Activated gamma-delta T cell treated with anti-CD3 and anti-CD28 coated beads, Interleukin-2, amount 50 U/mL, for 16 hours (primary cell): ENCODE results near the gene MGAT5.

ENCODE experiments used
- DNase-seq: peaks from one replicate; pipeline ENCODE4 v3.0.0-alpha.2; 2020; ENCODE audit warnings: low read depth

MGAT5 gene

DNA sequence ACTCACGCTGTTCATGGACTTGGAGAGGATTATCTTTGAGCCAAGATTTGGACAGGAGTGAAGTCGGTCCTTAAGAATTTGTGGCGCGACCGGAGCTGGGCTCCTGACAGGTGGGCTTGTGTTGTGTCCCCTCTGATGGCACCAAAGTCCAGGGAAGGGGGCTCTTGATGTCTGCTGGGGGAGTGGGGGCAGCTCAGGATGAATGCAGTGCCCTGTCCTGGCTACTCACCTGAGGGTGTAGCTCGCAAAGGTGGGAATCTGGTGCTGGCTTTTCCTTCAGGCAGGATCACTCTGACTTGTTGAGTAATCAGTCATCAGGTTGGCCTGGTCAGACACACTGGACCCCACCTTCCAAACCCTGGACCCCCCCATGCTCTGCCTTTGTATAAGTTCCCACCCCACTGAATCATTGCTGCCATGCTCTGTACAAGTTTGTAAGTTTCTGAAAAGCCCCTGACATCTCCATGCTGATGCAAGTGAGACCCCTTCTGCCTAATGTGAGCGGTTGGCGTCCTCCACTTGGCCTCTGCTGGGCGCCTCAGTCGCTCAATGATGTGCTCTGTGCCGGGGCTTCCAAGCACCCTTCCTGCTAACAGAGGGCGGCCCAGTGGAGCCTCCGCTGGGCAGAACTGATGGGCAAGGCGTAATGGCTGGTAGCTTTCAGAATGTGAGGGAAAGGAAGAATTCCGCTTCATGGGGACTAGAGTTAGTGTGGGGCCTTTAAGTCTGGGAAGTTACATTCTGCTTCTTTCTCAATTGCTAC, 196.1 kb downstream of the MGAT5 start:
- no peak for DNase-seq

DNA sequence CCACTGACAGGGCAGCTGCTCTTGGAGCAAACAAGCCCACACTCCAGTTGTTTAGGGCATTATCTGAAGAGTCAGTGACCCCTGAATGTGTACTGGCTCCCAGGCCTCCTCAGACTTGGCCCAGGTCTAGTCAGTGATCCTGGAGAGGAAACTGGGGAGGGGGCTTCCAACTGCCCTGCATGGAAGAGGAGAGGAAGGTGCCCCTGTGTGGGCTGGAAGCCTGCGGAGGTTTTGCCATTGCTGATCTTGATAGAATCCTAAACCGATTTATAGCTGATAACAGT, 197.4 kb downstream of the MGAT5 start:
- no peak for DNase-seq

DNA sequence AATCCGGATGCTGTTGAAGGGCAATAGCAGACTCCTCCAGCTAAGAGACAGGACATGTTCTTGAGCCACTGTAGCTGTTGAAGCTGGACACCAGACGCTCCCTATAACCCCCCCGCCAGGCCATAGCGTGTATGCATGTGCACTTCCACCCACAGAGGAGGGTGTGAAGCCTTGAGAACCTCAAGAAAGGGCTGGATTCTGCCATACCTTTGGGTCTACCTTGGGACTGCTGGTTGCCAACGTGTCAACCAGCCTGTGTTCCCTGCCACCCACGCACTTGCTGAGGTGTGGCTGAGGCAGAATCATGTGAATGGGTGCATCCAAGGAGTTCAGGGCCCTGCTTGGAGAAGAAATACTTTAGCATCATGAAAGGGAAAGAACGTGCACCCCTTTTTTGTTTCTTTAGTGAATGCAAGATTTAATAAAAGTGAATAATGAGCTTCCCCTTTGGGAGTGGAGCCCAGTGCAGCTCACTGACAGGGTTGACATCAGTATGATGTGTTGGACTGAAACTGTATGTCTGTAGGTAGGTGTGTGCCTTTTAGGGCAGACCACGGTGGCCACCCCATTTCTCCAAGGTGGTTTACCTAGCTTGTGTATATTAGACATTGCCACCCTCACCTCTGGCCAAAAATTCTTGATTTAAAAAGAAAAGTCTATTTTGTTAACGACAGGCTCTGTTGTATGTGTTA, 198.3 kb downstream of the MGAT5 start:
- DNase-seq, result no peak

DNA sequence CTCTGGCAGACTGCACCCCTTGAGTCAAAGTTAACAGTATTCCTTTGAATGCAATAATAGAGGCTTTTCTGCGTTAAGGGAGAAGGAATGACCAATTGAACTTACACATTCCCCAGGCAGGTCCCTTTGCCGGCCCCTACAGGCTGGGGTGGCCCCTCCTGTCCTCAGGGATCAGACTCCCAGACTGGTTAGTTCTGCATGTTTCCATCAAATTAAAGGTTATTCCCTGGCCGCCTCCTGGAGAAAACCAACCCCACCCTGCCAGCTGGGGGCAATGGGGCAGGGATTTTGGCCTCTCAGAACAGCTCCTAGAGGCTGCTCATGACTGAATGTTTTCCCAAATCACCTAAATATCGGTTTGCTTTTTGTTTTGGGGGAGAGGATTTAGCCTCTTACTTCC, 199.6 kb downstream of the MGAT5 start:
- DNase-seq, result no peak

DNA sequence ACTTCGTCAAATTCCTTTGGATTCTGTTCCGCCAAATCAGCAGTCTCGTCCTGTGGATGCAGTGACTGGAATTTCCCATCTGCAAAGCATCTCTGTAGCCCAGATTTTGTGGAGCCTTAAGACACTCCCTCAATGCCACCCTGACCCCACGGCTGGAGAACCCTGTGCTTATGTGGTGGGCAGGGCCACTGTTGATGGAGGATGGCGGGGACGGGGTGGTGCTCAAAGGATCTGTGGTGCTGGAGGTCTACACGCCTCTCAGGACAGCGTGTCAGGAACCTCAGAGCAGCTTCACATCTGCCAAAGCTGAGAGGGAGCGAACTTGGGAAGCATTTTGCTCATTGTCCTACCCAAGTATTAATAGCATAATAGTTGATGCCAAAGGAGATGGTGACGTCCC, 200.1 kb downstream of the MGAT5 start:
- DNase-seq, result no peak

DNA sequence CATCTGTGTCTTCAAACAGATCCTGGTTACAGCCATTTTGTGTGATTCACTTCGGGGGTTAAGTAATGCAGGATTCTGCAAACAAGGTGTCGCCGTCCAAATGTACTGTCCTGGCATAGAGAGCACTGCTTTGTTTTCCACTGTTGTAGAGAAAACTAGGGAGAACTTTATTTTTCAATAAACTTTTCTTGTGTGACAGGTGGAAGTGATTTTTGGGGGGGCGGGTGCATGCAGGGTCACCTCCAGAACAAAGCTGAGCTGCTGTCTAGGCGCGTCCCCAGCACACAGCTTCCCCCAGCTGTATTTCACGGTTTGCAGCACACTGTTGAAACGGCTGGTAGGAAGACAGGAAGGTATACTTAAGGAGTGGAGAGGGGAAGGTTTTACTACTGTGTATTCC, 200.6 kb downstream of the MGAT5 start:
- no peak for DNase-seq

DNA sequence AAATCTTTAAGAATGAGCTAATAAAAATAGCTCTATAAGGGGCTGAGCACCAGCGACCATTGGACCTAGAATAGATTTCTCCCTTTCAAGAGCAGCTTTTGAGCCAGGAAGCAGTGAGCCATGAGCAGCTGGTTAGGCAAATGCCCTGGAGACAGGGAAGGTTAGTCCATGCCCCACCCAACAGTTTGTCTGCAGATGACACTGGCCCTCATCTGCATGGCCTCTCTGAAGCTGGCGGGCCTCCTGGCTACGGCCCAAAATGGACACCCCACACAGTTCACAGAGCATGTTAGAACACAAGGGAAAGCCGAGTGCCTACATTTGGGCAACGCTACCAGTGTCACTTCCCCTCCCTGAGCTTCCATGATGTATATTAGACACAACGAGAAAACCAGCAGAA, 201.1 kb downstream of the MGAT5 start:
- DNase-seq, result no peak

DNA sequence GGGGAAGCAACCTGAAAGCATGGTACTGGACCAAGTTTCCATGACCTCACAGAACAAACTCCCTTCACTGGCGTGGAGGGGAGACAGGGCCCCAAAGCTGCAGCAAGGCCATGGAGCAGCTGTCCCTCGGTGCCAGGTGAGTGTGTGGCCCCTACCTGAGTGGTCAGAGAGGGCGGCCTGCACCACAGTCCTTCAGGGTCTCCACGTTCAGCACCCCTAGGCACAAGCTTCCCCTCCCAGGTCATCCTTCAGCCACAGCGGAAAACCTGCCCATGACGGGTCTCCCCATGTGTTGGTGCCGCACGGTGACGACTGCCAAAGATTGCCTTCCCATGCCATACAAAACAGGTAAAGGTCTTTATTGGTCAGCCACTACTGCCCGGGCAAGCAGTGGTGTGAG, 201.6 kb downstream of the MGAT5 start:
- no peak for DNase-seq

DNA sequence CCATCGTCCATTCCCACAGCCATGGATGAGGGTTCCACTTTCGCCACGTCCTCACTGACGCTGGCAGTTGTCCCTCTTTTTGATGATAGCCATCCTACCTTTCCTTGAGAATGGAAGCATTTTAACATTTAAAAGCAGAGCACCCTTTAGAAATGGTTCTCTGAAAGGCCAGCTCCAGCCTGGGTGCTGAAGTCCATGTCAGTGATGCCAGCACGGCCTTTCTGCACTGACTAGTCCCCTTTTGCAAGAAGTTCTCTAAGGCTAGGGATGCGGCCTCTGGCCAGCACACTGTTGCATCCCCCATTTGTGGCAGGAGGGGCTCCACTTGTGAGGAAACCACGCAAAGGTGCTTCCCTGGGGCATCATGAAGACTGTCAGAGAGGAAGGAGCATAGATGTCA, 203.5 kb downstream of the MGAT5 start:
- DNase-seq, result no peak

DNA sequence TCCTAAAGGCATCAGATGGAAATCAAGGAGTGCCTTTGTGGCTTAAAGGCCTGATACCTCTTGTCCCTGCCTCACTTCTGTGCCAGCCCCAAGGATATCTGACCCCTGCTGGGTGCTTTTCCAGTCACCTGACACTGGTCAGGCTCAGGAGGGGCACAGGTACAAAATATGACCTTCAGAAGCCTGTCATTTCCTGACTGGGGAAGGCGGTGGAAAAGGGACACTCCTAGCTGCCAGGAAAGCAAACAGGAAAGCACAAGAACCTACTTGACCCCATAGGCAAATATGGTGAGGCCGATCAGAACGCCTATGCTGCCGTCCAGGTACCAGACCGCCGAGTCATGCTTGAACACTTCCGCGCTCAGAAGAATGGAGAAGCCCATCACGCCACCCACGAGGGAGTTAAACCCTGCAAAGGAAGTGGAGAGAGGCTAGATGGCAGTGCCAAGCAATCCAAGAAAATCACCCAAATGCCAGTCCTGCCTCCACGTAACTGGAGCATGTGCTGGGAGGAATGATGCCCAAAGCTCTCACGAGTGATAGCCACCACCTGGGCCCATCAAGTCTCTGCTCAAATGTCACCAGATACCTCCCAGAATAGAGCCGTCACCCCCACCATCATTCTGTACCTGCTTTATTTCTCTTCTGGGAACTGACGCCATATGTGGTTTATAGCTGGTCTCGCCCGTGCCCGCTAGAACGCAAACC, 204.0 kb downstream of the MGAT5 start:
- DNase-seq, result no peak

DNA sequence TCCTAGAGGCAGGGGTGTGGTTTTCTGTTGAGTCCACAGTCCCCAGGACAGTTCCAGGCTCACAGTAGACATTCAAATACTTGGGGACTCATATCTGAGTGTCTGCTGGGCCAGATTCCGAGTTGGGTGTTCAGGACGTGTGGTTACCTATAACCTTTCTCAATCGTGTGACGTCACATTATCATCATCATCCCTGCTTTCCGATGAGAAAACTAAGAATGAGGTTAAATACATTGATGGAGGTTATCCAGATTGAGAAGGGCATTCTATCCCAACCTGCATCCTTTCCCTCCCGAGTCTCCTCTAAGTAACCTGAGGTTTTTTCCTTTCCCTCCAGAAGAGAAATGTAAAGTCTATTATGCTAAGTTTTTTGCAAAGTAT, 204.6 kb downstream of the MGAT5 start:
- DNase-seq, result no peak

DNA sequence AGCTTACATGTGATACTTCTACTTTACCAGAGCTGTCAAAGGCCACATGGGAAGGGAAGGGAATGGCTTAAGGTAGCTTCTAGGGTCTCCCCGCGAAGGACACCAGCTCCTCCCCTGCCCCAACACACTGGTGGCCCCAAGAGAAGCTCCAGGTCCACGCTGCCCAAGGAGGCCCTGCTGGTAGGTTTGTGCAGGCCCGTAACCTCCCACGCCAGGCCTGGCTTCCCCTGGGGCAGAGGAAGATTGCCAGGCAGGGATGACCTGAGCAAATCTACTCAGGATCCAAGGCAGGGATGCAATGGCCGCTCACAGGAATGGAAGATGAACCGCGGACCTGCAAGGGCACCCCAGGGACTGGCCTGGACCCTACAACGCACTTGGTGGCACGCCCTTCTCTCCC, 205.1 kb downstream of the MGAT5 start:
- DNase-seq, result no peak

DNA sequence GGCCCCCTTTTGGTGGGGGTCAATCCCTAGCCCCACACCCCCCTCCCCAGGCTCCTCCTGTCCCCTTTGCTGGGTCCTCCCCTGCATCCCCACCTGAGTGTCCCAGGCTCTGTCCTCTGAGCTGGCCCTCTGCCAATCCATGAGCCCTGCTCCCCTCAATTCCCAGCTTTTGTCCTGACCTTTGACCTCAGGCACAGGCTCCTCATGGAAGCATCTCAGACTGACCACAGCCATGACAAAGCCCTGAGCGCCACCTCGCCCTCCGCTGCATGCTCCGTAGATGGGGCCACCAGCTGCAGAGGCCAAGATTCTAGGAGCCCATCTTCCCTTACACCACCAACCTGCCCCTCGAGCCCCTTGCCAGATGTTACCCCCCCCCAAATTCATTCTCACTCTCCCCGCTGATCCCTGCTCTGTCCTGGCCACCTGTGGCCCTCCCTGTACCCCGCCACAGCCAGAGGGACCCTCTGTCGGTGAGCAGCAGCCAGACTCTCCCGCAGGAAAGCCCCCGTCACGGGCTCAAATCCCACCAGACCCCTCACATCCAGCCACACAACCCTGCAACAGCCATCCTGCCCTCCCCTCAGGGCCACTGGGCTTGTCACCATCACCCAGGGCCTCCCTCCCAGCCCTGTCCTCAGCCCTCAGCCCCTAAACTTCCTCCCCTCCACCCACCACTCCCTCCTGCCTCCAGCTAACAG, 206.0 kb downstream of the MGAT5 start:
- DNase-seq, result no peak

DNA sequence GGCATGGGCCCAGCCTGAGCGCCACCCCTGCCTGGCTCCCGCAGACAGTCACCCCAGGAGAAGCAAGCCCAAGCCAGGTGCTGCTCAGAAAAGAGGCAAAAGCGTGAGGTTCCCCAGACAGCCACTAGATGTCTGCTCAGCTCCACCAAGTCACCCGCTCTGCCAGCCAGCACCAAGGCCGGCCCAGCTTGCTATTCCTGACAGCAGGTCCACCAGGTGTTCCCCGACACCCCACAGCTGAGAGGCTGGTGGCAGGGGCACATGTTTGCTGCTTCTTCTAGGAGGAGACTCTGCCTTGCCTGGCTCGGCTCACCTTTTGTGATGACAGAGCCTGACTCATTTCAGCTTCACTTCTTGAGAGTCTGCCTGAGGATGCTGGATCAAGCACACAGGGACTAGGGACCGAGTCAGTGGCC, 206.7 kb downstream of the MGAT5 start:
- DNase-seq, result no peak

DNA sequence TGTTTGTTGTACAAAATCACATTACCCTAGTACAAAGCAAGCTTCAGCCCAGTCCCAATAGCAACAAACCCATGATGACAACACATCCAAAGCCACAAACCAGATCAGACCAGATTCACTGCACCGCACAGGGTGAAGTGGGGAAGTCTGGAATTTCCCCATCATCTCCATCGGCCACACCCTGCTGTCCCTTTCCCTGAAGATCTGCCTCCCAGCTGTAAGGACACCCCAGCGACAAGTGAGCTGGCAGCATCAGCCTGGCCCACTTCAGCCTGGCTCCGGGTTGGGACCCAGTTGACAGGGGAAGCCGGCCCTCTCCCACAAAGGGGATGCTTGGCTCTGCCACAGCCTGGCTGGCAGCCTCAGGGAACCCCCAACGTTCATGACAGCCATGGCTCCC, 207.6 kb downstream of the MGAT5 start:
- no peak for DNase-seq

DNA sequence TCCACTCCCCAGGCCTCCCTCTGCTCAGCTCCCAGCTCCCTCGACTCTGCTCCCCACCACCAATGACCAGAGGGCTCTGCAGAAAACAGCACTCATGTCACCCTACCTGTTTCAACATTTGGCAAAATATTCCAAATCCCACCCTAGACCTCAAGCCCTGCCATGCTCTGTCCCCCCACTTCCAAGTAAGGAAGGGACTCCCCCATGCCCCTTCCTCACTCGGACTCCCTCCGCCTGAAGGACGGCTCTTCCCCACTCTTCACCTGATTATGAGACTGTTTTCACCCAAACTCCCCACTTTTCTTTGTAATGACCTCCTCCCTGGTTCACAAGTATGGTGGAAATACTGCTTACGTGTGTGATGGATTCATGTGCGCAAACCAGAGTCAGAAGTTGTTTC, 208.4 kb downstream of the MGAT5 start:
- DNase-seq, result no peak

DNA sequence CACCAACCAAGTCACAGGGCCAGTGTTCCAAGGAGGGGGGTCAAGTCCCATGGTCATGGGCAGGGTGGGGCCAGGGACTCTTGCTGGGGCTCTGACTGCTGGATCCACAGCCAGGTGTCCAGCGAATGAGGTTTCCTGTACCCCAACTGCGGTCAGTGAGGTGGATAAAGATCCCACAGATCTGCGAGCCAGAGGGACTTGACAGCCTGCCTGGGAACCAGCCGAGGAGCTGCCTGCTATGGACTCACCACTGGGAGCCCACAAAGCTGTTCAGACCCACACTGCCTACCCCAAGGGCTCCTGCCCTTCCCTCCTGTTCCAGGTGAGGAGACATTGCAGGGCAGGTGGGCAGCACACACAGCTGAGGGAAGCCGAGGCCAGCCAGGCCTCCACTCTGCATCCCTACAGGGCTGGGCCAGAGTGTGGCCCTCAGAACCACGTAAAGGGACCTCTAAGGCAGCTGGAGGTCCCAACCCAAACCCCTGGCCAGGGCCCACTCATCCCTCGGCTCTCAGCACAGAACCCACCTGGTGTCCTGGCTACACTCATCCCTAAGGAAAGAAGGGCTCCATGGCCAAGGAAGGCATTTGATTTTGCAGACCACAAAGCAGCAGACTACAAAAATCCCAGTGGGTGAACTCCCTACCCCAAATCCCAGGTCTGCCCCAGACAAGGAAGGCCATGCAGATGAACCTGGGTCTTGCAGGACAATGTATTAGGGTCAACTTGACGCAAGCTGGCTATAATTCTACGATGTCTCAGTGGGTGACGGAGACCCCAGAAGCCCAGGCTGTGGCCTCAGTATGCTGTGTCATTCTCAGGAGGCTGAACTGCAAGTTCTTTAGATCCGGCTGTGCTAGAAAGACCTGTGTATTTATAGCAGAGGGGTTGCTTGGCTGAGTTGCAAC, 209.2 kb downstream of the MGAT5 start:
- DNase-seq, result no peak

DNA sequence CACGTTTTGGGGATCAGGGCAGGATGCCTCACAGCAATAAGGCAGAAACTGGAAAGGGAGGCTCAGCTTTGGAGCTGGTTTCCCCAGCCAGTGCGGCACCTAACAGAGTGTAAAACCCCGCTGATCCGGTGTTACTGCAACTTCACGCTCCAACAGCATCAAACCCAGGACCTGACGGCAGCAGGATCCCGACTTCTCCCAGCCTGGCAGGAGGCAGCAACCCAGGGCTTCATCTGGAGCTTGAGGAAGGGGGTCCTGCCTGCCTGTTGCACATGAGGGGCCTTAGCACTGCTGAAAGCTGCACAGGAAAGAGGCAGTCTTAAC, 209.8 kb downstream of the MGAT5 start:
- no peak for DNase-seq

DNA sequence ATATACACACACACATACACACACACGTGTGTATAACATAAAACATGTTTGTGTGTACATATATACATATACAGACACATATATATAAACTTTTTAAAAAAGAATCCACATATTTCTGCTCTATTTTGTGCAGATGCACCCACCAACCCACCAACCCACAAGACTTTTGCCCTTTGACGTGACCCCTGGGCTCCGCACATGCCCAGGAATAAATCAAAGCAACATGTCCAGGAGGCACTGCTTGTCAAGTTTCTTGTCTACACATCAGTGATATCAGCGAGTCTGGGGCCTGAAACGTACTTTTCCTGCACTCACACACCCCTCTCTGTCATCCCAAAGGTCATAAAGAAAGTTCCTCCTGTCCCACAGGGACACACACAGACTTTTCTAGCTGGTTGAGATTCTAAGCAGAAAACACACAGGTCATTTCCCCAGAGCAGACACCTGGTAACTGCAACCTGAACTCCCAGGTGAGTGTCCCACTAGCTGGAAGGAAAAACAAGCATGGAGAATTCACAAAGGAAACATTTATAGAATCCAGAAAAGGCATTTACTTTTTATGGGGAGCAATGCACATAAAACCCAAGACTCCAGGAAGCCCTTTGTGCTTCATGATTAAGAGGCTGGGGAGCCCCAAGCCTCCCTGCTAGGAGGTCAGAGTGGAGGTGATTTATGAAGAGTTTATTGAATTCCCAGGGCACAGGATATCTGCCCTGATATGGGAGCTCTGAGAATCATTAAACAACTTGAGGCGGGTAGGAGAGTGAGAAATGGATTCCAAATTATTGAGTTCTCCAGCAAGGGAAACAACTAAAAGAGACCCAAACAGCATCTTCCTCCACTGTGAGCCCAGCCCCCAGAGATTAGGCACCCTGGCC, 211.6 kb downstream of the MGAT5 start:
- no peak for DNase-seq

DNA sequence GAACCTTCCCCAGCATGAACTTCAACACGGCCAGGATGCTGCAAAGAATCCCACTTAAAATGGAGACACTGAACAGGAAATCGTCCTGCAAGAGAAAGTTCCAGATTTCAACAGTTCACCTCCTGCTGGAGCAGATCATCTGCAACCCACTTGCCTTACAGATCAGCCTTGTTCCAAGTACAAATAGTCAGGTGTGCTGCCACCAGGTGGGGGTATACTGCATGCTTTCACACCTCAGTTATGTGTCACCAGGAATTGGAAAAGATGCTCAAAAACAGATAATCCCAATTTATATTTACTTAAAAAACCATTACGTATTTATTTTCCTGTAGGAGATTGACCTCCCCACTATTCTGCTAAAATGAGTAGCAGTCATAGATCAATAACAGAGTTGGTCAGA, 212.3 kb downstream of the MGAT5 start:
- peak; percentile 9 for DNase-seq

DNA sequence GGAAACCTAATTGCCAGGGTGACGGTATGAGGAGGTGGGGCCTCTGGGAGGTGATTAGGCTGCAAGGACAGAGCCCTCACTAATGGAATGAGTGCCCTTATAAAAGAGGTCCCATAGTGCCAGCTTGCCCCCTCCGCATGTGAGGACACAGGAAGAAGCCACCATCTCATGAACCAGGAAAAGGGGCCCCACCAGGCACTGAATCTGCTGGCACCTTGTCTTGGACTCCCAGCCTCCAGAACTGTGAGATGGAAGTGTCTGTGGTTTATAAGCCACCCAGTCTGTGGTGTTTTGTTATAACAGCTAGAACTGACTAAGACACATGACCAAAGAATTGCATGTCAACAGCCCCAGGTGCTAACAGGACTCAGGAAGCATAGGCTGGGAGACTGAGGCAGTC, 214.3 kb downstream of the MGAT5 start:
- DNase-seq, result no peak
